ENCODE measurements around the gene C1orf210. TPM values are rescaled to one million over a fixed set of nuclear protein-coding genes. Genes with fewer than 3 reads are reported as not detected.

C1orf210 gene
- total RNA-seq, 1 donor from 2014 or later, result not detected

DNA sequence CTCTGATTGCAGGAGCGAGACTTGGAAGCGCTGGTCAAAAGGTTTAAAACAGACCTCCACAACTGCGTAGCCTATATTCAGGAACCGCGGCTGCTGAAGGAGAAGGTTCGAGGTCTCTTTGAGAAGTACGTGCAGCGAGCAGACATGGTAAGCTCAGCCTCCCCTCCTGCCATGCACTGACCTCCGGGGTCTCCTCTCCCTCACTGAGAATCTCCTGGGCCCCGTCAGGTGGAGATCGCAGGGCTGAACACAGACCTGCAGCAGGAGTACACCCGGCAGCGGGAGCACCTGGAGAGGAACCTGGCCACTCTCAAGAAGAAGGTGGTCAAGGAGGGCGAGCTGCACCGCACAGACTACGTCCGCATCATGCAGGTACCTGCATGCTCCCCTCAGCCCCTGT, 51.1 kb downstream of the C1orf210 start:
- Mint-ChIP-seq H3K27ac (ENCODE audit: unreplicated experiment) (no peak overlapping the region), H3K4me3 (no peak overlapping the region), H3K36me3 (ENCODE audit: low read depth) (no peaks in the 10 kb centered on the region), H3K4me1 (peaks cover 6% of the 10 kb centered on the region), H3K27me3 (ENCODE audit: low read depth) (no peaks in the 10 kb centered on the region), H3K9me3 (no peaks in the 10 kb centered on the region)
- DNase-seq (ENCODE audit: low read depth, low spot score), result no peak
- TF ChIP-seq, protein P1, sequence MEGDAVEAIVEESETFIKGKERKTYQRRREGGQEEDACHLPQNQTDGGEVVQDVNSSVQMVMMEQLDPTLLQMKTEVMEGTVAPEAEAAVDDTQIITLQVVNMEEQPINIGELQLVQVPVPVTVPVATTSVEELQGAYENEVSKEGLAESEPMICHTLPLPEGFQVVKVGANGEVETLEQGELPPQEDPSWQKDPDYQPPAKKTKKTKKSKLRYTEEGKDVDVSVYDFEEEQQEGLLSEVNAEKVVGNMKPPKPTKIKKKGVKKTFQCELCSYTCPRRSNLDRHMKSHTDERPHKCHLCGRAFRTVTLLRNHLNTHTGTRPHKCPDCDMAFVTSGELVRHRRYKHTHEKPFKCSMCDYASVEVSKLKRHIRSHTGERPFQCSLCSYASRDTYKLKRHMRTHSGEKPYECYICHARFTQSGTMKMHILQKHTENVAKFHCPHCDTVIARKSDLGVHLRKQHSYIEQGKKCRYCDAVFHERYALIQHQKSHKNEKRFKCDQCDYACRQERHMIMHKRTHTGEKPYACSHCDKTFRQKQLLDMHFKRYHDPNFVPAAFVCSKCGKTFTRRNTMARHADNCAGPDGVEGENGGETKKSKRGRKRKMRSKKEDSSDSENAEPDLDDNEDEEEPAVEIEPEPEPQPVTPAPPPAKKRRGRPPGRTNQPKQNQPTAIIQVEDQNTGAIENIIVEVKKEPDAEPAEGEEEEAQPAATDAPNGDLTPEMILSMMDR (conservative IDR thresholded peaks at IDR 0.05), result no peak

DNA sequence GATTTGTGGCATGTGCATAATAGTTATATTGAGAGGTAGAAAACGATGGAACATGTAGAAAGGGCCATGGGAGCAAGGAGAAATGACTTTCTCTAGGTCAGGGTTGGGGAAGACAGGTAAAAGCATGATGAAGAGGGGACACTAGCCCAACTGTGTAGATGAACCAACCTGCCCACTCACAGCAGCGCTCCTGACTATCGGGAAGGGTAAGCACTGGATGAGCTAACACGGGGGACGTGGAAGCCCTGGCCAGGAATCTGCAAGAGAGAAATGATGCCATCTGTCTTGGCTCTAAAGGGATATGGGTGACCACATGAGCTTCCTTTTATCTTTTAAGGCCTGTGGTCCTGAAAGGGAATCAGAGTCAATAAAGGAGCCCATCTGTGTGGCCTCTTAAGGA, 51.8 kb downstream of the C1orf210 start:
- no peaks in the 10 kb centered on the region for H3K27me3 Mint-ChIP-seq (ENCODE audit: low read depth)
- TF ChIP-seq, protein P1 (conservative IDR thresholded peaks at IDR 0.05), result no peak
- no peak for DNase-seq (ENCODE audit: low read depth, low spot score)
- H3K9me3 Mint-ChIP-seq, result no peaks in the 10 kb centered on the region
- H3K4me3 Mint-ChIP-seq, result no peak overlapping the region
- peaks cover 6% of the 10 kb centered on the region for H3K4me1 Mint-ChIP-seq
- no peaks in the 10 kb centered on the region for H3K36me3 Mint-ChIP-seq (ENCODE audit: low read depth)
- H3K27ac Mint-ChIP-seq (ENCODE audit: unreplicated experiment), result no peak overlapping the region

DNA sequence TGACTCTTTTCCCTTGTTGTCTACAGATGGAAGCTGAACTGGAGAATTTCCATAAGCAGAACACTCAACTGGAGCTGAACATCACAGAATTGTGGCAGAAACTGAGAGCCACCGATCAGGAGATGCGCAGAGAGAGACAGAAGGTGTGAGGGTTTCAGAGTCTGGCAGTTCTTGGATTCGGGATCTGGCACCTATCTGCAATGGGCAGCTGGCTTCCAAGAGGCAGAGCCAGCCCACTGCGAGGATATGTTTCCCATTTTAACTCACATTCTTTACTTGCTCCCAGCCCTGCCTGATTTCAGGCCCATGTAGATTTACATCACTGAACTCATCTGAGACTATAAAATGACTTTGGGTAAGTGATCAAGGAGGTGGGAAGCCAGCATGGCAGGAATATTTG, 52.9 kb downstream of the C1orf210 start:
- no peaks in the 10 kb centered on the region for H3K9me3 Mint-ChIP-seq
- DNase-seq (ENCODE audit: low read depth, low spot score), result no peak
- H3K27me3 Mint-ChIP-seq (ENCODE audit: low read depth), result no peaks in the 10 kb centered on the region
- no peaks in the 10 kb centered on the region for H3K36me3 Mint-ChIP-seq (ENCODE audit: low read depth)
- H3K4me1 Mint-ChIP-seq, result no peaks in the 10 kb centered on the region
- no peak overlapping the region for H3K4me3 Mint-ChIP-seq
- H3K27ac Mint-ChIP-seq (ENCODE audit: unreplicated experiment), result no peak overlapping the region
- TF ChIP-seq, protein P1 (conservative IDR thresholded peaks at IDR 0.05), result no peak

DNA sequence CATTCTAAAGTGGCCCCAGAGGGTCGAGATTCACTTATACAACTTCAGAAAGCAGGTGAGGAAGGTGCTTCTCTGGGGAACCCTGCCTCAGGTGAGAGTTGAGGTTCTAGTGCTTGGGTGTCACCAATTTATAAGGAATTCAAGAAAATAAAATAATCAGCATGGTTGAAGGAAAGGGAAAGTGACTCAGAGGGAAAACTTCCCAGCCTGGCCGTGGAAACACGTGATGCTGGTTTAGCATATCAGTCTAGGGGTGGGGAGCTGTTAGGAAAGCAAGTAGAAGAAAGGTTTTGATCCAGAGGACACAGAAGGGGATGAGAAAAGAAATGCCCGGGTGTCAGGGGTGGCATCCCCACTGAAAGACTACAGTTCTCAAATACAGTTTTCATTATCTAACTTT, 53.3 kb downstream of the C1orf210 start:
- Mint-ChIP-seq H3K27me3 (ENCODE audit: low read depth) (no peaks in the 10 kb centered on the region), H3K4me3 (no peak overlapping the region), H3K9me3 (no peaks in the 10 kb centered on the region), H3K4me1 (no peaks in the 10 kb centered on the region), H3K36me3 (ENCODE audit: low read depth) (no peaks in the 10 kb centered on the region), H3K27ac (ENCODE audit: unreplicated experiment) (no peak overlapping the region)
- TF ChIP-seq, protein P1 (conservative IDR thresholded peaks at IDR 0.05), result no peak
- no peak for DNase-seq (ENCODE audit: low read depth, low spot score)

Other genes with a start within 250 kb of the C1orf210 start
- gene EBNA1BP2, start 113.3 kb downstream of the C1orf210 start, total RNA-seq, result 55.9 and 57.3 TPM in 2 replicates
- gene CFAP57, start 113.3 kb downstream of the C1orf210 start, total RNA-seq, result 0.77 and 0.86 TPM in 2 replicates
- 0.14 TPM in 1 of 2 replicates, not detected in the other for gene TMEM125, start 15.6 kb downstream of the C1orf210 start, total RNA-seq
- gene TIE1, start 15.4 kb upstream of the C1orf210 start, total RNA-seq, result 2.2 and 2.8 TPM in 2 replicates
- gene MPL, start 52.2 kb upstream of the C1orf210 start, total RNA-seq, result not detected in 2 replicates
- 180 and 196 TPM in 2 replicates for gene CDC20, start 73.4 kb upstream of the C1orf210 start, total RNA-seq
- gene ELOVL1, start 82.4 kb upstream of the C1orf210 start, total RNA-seq, result 30.8 and 31.8 TPM in 2 replicates
- gene MED8, start 104.2 kb upstream of the C1orf210 start, total RNA-seq, result 30.8 and 33.9 TPM in 2 replicates
- 39.4 and 42.0 TPM in 2 replicates for gene SZT2, start 104.3 kb upstream of the C1orf210 start, total RNA-seq
- gene HYI, start 168.3 kb upstream of the C1orf210 start, total RNA-seq, result 42.9 and 46.6 TPM in 2 replicates
- 119 and 125 TPM in 2 replicates for gene PTPRF, start 245.3 kb upstream of the C1orf210 start, total RNA-seq

Measured in neural crest cell (in vitro differentiated cells).